Smooth muscle cell (in vitro differentiated cells): ENCODE data around the gene PCDHGA8. TPM values are rescaled to one million over a fixed set of nuclear protein-coding genes. Genes with fewer than 3 reads are reported as not detected.
"Not testable (repeated sequence)": the region's sequence is repeated elsewhere in the genome, so short reads cannot be mapped to it uniquely, and the experiment has no call there.

Source experiments
- DNase-seq: peaks from one replicate; lab custom pipeline; 2025; ENCODE audit not compliant: unreplicated experiment; lab: John Stamatoyannopoulos, UW
- H2AFZ ChIP-seq: fragments of 200-600 bp; sonication (generic); 2 replicates; pipeline ENCODE4 v1.6.0; 2016; ENCODE audit warnings: antibody characterized with exemption, low read depth, mild to moderate bottlenecking
- H3F3A ChIP-seq: fragments of 200-600 bp; sonication (generic); 2 replicates; pipeline ENCODE4 v1.6.0; 2017; ENCODE audit warnings: antibody characterized with exemption, low read depth
- H3K27ac ChIP-seq: fragments of 200-600 bp; sonication (generic); 2 replicates; pipeline ENCODE4 v1.5.1; 2016; ENCODE audit warnings: low read depth, mild to moderate bottlenecking
- H3K27me3 ChIP-seq: fragments of 200-600 bp; sonication (generic); 2 replicates; pipeline ENCODE4 v1.6.1; 2016; ENCODE audit warnings: low read depth, mild to moderate bottlenecking
- H3K36me3 ChIP-seq: fragments of 200-600 bp; sonication (generic); 2 replicates; pipeline ENCODE4 v1.5.1; 2016; ENCODE audit warnings: low read depth
- H3K4me1 ChIP-seq: fragments of 200-600 bp; sonication (generic); 2 replicates; pipeline ENCODE4 v1.5.1; 2016; ENCODE audit warnings: low read depth
- H3K4me2 ChIP-seq: fragments of 200-600 bp; sonication (generic); 2 replicates; pipeline ENCODE4 v1.6.0; 2016; ENCODE audit warnings: mild to moderate bottlenecking
- H3K4me3 ChIP-seq: fragments of 200-600 bp; sonication (generic); 2 replicates; pipeline ENCODE4 v1.5.1; 2016; ENCODE audit warnings: mild to moderate bottlenecking
- H3K79me2 ChIP-seq: fragments of 200-600 bp; sonication (generic); 2 replicates; pipeline ENCODE4 v1.6.0; 2016; ENCODE audit warnings: low read depth, mild to moderate bottlenecking
- H3K9ac ChIP-seq: fragments of 200-600 bp; sonication (generic); 2 replicates; pipeline ENCODE4 v1.6.0; 2016; ENCODE audit warnings: low read depth
- H3K9me3 ChIP-seq: fragments of 200-600 bp; sonication (generic); replicated peaks from 2 replicates; pipeline ENCODE4 v1.5.1; 2016; ENCODE audit warnings: low read depth
- H4K20me1 ChIP-seq: fragments of 200-600 bp; sonication (generic); 2 replicates; pipeline ENCODE4 v1.6.0; 2016; ENCODE audit warnings: low read depth
- CTCF ChIP-seq: fragments of 200-600 bp; sonication (generic); IDR thresholded peaks from 2 replicates; pipeline ENCODE4 v1.5.1; 2017; ENCODE audit warnings: borderline replicate concordance, mild to moderate bottlenecking, antibody characterized with exemption; ENCODE audit not compliant: insufficient read depth, poor library complexity, severe bottlenecking
- WGBS: methylation state at CpG from one replicate; pipeline ENCODE4 v1.1.7; 2016; ENCODE audit warnings: low lambda C conversion rate; 5-methylcytosine and 5-hydroxymethylcytosine counted together
- polyA plus RNA-seq: library from polyadenylated mRNA; unstranded; fragments of >200 nt; fragmentation: Nextera tagmentation; extraction: Ambion mirVana; gene quantifications from 2 replicates; pipeline ENCODE4 v1.2.1, GENCODE V29; 2016
- total RNA-seq: library from RNA; depleted of rRNA; stranded (reverse); fragments of >200 nt; gene quantifications from 2 replicates; pipeline ENCODE4 v1.2.3, GENCODE V29; 2014

Gene PCDHGA8
- total and polyA plus RNA-seq, 2 experiments from 2014 or later: 0.25 to 3.2 TPM

- H3K36me3 ChIP-seq: no peaks in the 10 kb centered on the region
- H3K9me3 ChIP-seq: peaks cover 14% of the 10 kb centered on the region
- no peak overlapping the region for H3K9ac ChIP-seq
- TF ChIP-seq CTCF: no peak
- WGBS: 90% methylated on average over 14 of the region's 14 CpGs
- no peak overlapping the region for H3K27ac ChIP-seq
- no peaks in the 10 kb centered on the region for H3F3A ChIP-seq
- no peaks in the 10 kb centered on the region for H3K4me1 ChIP-seq
- no peaks in the 10 kb centered on the region for H3K27me3 ChIP-seq
- no peaks in the 10 kb centered on the region for H4K20me1 ChIP-seq
- H3K79me2 ChIP-seq: no peaks in the 10 kb centered on the region
- DNase-seq: no peak
- H2AFZ ChIP-seq: no peak overlapping the region
- H3K4me2 ChIP-seq: no peak overlapping the region
- no peak overlapping the region for H3K4me3 ChIP-seq
Observed at GRCh38 chr5:141374627-141375026, 17.8 kb upstream of the PCDHGA8 start.

GRCh38 chr5:141375444-141376155 lies 16.8 kb upstream of the PCDHGA8 start:
- 96% methylated on average over 35 of the region's 48 CpGs for WGBS
- H4K20me1 ChIP-seq, H3K79me2 ChIP-seq, H3K36me3 ChIP-seq, H3K27me3 ChIP-seq, H3K4me3 ChIP-seq, H3K27ac ChIP-seq, H3F3A ChIP-seq, H3K4me1 ChIP-seq, DNase-seq, H2AFZ ChIP-seq, H3K4me2 ChIP-seq, H3K9ac ChIP-seq: not testable (repeated sequence)
- H3K9me3 ChIP-seq: peaks cover 14% of the 10 kb centered on the region

GRCh38 chr5:141382469-141383294 lies 9.8 kb upstream of the PCDHGA8 start, which contains the start of gene PCDHGA7:
Gene PCDHGA7 (plus strand): TSS chr5:141382742. CDS start chr5:141382900, 158 bp downstream.
- no peak within 1 kb of the TSS for H3K27ac ChIP-seq
- no peak within 1 kb of the TSS for H3K4me3 ChIP-seq
- H3K9ac ChIP-seq: no peak within 1 kb of the TSS
- H3K36me3 ChIP-seq: no peaks in the 10 kb centered on the region
- H3K4me1 ChIP-seq: no peaks in the 10 kb centered on the region
- H3K27me3 ChIP-seq: no peaks in the 10 kb centered on the region
- no peak within 1 kb of the TSS for H3K4me2 ChIP-seq
- no peak within 1 kb of the TSS for H2AFZ ChIP-seq
- no peaks in the 10 kb centered on the region for H3K9me3 ChIP-seq
- 95% methylated on average over 37 of the region's 37 CpGs for WGBS
- H3K79me2 ChIP-seq: no peaks in the 10 kb centered on the region
- H4K20me1 ChIP-seq: no peaks in the 10 kb centered on the region
- TF ChIP-seq CTCF: no peak
- H3F3A ChIP-seq: no peaks in the 10 kb centered on the region
- DNase-seq: no peak

- Histone ChIP-seq H4K20me1 (no peaks in the 10 kb centered on the region), H3K79me2 (no peaks in the 10 kb centered on the region), H3F3A (no peaks in the 10 kb centered on the region), H3K4me2 (no peak overlapping the region), H3K4me1 (no peaks in the 10 kb centered on the region), H3K9me3 (peaks cover 2% of the 10 kb centered on the region), H2AFZ (no peak overlapping the region), H3K9ac (no peak overlapping the region), H3K36me3 (no peaks in the 10 kb centered on the region), H3K4me3 (no peak overlapping the region), H3K27ac (no peak overlapping the region), H3K27me3 (no peaks in the 10 kb centered on the region)
- 95% methylated on average over 21 of the region's 21 CpGs for WGBS
- no peak for DNase-seq
- TF ChIP-seq CTCF: no peak
Observed at GRCh38 chr5:141383345-141383744, 9.1 kb upstream of the PCDHGA8 start.
